Heart right ventricle (tissue), 16 donors: ENCODE data around the gene LRMDA. TPM values are rescaled to one million over a fixed set of nuclear protein-coding genes. Genes with fewer than 3 reads are reported as not detected.

Source experiments
- ATAC-seq, 8 donors: fragments of 200-7000 bp; cut with Tn5 transposase; one replicate each; pipeline ENCODE4 v1.9.1; 2020; ENCODE audit warnings: mild to moderate bottlenecking in 8 of 8, moderate library complexity in 8 of 8, moderate number of reproducible peaks in 1 of 8
- DNase-seq, 2 donors: peaks; one replicate each; pipeline ENCODE4 v3.0.0-alpha.2; 2020
- H3K27ac ChIP-seq, 10 donors: fragments of 200-600 bp; sonication (generic) in 2 of 10; one replicate each; pipeline versions ENCODE4 v1.5.0 to v1.8.0; 2020 to 2022; ENCODE audit warnings: mild to moderate bottlenecking in 3 of 10
- H3K27me3 ChIP-seq, 7 donors: fragments of 200-600 bp; one replicate each; pipeline ENCODE4 v1.8.0; 2021 to 2022; ENCODE audit warnings: mild to moderate bottlenecking in 2 of 7
- H3K36me3 ChIP-seq, 9 donors: fragments of 200-600 bp; sonication (generic) in 1 of 9; one replicate each; pipeline versions ENCODE4 v1.5.0 to v1.8.0; 2020 to 2022; ENCODE audit warnings: mild to moderate bottlenecking in 2 of 9
- H3K4me1 ChIP-seq, 9 donors: fragments of 200-600 bp; sonication (generic) in 1 of 9; one replicate each; pipeline versions ENCODE4 v1.5.0 to v1.8.0; 2020 to 2022; ENCODE audit warnings: mild to moderate bottlenecking in 4 of 9
- H3K4me3 ChIP-seq, 10 donors: fragments of 200-600 bp; sonication (generic) in 2 of 10; one replicate each; pipeline versions ENCODE4 v1.5.0 to v1.8.0; 2020 to 2022; ENCODE audit warnings: mild to moderate bottlenecking in 7 of 10, moderate library complexity in 2 of 10
- H3K9me3 ChIP-seq, 11 donors: fragments of 200-600 bp in 10 of 11; sonication (generic) in 2 of 11; one replicate each; pipeline versions ENCODE4 v1.5.0 to v1.8.0; 2013 to 2022; ENCODE audit warnings: mild to moderate bottlenecking in 2 of 11, control low read depth in 1 of 11, moderate library complexity in 1 of 11
- CTCF ChIP-seq, 9 donors: fragments of 200-600 bp; sonication (generic) in 2 of 9; IDR thresholded peaks; one replicate each; pipeline versions ENCODE4 v1.5.0 to v1.8.0; 2021 to 2022; ENCODE audit warnings: antibody characterized with exemption in 9 of 9, mild to moderate bottlenecking in 5 of 9, moderate library complexity in 1 of 9
- whole genome bisulfite sequencing, 2 donors: extraction: QIAGEN DNeasy Blood & Tissue Kit; methylation state at CpG; one replicate each; pipeline ENCODE4 v1.1.7; 2013; ENCODE audit warnings: inconsistent platforms in 1 of 2; 5-methylcytosine and 5-hydroxymethylcytosine counted together
- intact Hi-C, 10 donors: fragments of 100-400 bp; cut with DNase I; formaldehyde crosslinking; loops; one replicate each; pipeline versions ENCODE4 v1.11.1 to v1.14.2; 2022
- polyA plus RNA-seq, 2 donors: library from polyadenylated mRNA; stranded (reverse); fragments of 200-250 nt; gene quantifications; one replicate each; pipeline ENCODE4 v1.2.3, GENCODE V29; 2013
- total RNA-seq, 10 donors: library from RNA; stranded (reverse); fragmentation: NEBNext Ultra II Directional in 3 of 10; extraction: Animal tissue kit (Norgen Biotek cat#: 25700) in 3 of 10; gene quantifications; one replicate each; pipeline versions ENCODE4 v1.2.1 to v1.2.4, GENCODE V29; 2021 to 2023
- donor health status: Arrhythmogenic right ventricular cardiomyopathy.
- donor health status: ischemic (EF 13 %, LVEDD 7.1; RV severe dilation, severe dysfunction).
- donor health status: healthy with polysubstance abuse.
- donor health status: DM: no; HTN: yes; CAD: no.
- donor health status: DM: no; HTN: no; CAD: no.
- donor health status: ischemic (EF 25% LVEDD 6.9; RV normal size, moderate dysfunction).
- donor health status: ischemic (EF 25% LVEDD 5.7; RV mildly dilated, moderate dysfunction).
- donor health status: healthy.
- donor health status: DM: yes; HTN: yes; CAD: no.
- donor health status: Ischemic cardiomyopathy.
- donor health status: ischemic (EF 35%, LVEDD 5.7; RV mildly dilated, moderate dysfunction).
- donor health status: nonischemic (EF 11% LVEDD 7.7; RV severe dilation, severe dysfunction).
- donor health status: DM: yes; HTN: yes; CAD: no.
- donor health status: PGD.
- donor health status: ischemic (EF 29% LVEDD 5.4; RV normal size, mild dysfunction).
- donor health status: nonischemic (EF 23%, LVEDD 6.1; RV moderate dilation, normal function).

LRMDA gene
- total and polyA plus RNA-seq, 12 donors = 4.0 to 59.8 (median 12.7) TPM

- H3K27ac ChIP-seq = no peak overlapping the region
- DNase-seq = no peak
- H3K4me3 ChIP-seq = no peak overlapping the region
- no peaks in the 10 kb centered on the region for H3K9me3 ChIP-seq
- no peaks in the 10 kb centered on the region for H3K27me3 ChIP-seq
- intact Hi-C loops = no loop called here
- no peaks in the 10 kb centered on the region for H3K36me3 ChIP-seq
- ATAC-seq = no peak
- 95 to 99% methylated on average over 2 of the region's 2 CpGs for WGBS, 2 donors
- no peaks in the 10 kb centered on the region for H3K4me1 ChIP-seq
- TF ChIP-seq CTCF (IDR thresholded peaks at IDR 0.05) = no peak
Measured at GRCh38 chr10:75633568-75633967, 202.1 kb downstream of the LRMDA start.

- no peaks in the 10 kb centered on the region for H3K36me3 ChIP-seq
- H3K9me3 ChIP-seq = no peaks in the 10 kb centered on the region
- H3K27me3 ChIP-seq = no peaks in the 10 kb centered on the region
- TF ChIP-seq CTCF (IDR thresholded peaks at IDR 0.05) = no peak
- H3K4me3 ChIP-seq = no peak overlapping the region
- intact Hi-C loops = no loop called here
- no peak for DNase-seq
- H3K4me1 ChIP-seq = no peaks in the 10 kb centered on the region
- H3K27ac ChIP-seq = no peak overlapping the region
- 87 to 94% methylated on average over 2 of the region's 2 CpGs for WGBS, 2 donors
- no peak for ATAC-seq
Measured at GRCh38 chr10:75634947-75635346, 203.5 kb downstream of the LRMDA start.

- Histone ChIP-seq H3K9me3 (no peaks in the 10 kb centered on the region), H3K27ac (no peak overlapping the region), H3K4me3 (no peak overlapping the region), H3K4me1 (no peaks in the 10 kb centered on the region), H3K36me3 (no peaks in the 10 kb centered on the region), H3K27me3 (no peaks in the 10 kb centered on the region)
- intact Hi-C loops = no loop called here
- WGBS, 2 donors = 90 to 93% methylated on average over 2 of the region's 2 CpGs
- DNase-seq (no peak), ATAC-seq (no peak)
- TF ChIP-seq CTCF (IDR thresholded peaks at IDR 0.05) = no peak
Measured at GRCh38 chr10:75638752-75639151, 207.3 kb downstream of the LRMDA start.

- TF ChIP-seq CTCF (IDR thresholded peaks at IDR 0.05) = no peak
- Histone ChIP-seq H3K36me3 (no peaks in the 10 kb centered on the region), H3K4me3 (no peak overlapping the region), H3K4me1 (no peaks in the 10 kb centered on the region), H3K27ac (no peak overlapping the region), H3K9me3 (no peaks in the 10 kb centered on the region), H3K27me3 (no peaks in the 10 kb centered on the region)
- intact Hi-C loops = no loop called here
- WGBS, 2 donors = 92 to 93% methylated on average over 7 of the region's 7 CpGs
- DNase-seq = no peak
- no peak for ATAC-seq
Measured at GRCh38 chr10:75639736-75640135, 208.3 kb downstream of the LRMDA start.

- H3K4me1 ChIP-seq = no peaks in the 10 kb centered on the region
- ATAC-seq = no peak
- TF ChIP-seq CTCF (IDR thresholded peaks at IDR 0.05) = no peak
- intact Hi-C loops = no loop called here
- DNase-seq = no peak
- WGBS, 2 donors = 79 to 85% methylated on average over 3 of the region's 3 CpGs
- H3K27me3 ChIP-seq = no peaks in the 10 kb centered on the region
- H3K36me3 ChIP-seq = no peaks in the 10 kb centered on the region
- H3K4me3 ChIP-seq = no peak overlapping the region
- no peak overlapping the region for H3K27ac ChIP-seq
- H3K9me3 ChIP-seq = no peaks in the 10 kb centered on the region
Measured at GRCh38 chr10:75640381-75640780, 209.0 kb downstream of the LRMDA start.
